Loucy (cell line): ENCODE measurements around the gene GNG8.

Source experiments
- H2AFZ ChIP-seq: fragments of 200-600 bp; sonication (generic); 2 replicates; pipeline ENCODE4 v1.6.0; 2016; ENCODE audit warnings: antibody characterized with exemption, mild to moderate bottlenecking, low read length, moderate library complexity
- H3F3A ChIP-seq: fragments of 200-600 bp; 2 replicates; pipeline ENCODE4 v1.6.0; 2016; ENCODE audit warnings: antibody characterized with exemption, low read depth, mild to moderate bottlenecking
- H3K27me3 ChIP-seq: fragments of 200-600 bp; sonication (generic); 2 replicates; pipeline ENCODE4 v1.6.1; 2014; ENCODE audit warnings: low read length, mild to moderate bottlenecking; ENCODE audit not compliant: insufficient read depth, poor library complexity, severe bottlenecking
- H3K36me3 ChIP-seq: fragments of 200-600 bp; sonication (generic); 2 replicates; pipeline ENCODE4 v1.6.1; 2016; ENCODE audit warnings: low read length; ENCODE audit not compliant: insufficient read depth
- H3K4me1 ChIP-seq: fragments of 200-600 bp; sonication (generic); 2 replicates; pipeline ENCODE4 v1.5.1; 2014; ENCODE audit warnings: low read length, mild to moderate bottlenecking; ENCODE audit not compliant: insufficient read depth, poor library complexity, severe bottlenecking
- H3K4me2 ChIP-seq: fragments of 200-600 bp; sonication (generic); 2 replicates; pipeline ENCODE4 v1.6.0; 2014; ENCODE audit warnings: antibody characterized with exemption, low read length, low read depth, mild to moderate bottlenecking; ENCODE audit not compliant: poor library complexity, severe bottlenecking
- H3K4me3 ChIP-seq: fragments of 200-600 bp; sonication (generic); 2 replicates; pipeline ENCODE4 v1.5.1; 2014; ENCODE audit warnings: low read length, mild to moderate bottlenecking, mixed read lengths; ENCODE audit not compliant: poor library complexity, severe bottlenecking
- H3K79me2 ChIP-seq: fragments of 200-600 bp; sonication (generic); 2 replicates; pipeline ENCODE4 v1.6.1; 2014; ENCODE audit warnings: low read length; ENCODE audit not compliant: insufficient read depth
- H3K9ac ChIP-seq: fragments of 200-600 bp; sonication (generic); 2 replicates; pipeline ENCODE4 v1.6.0; 2014; ENCODE audit warnings: mild to moderate bottlenecking, low read depth, low read length, moderate library complexity; ENCODE audit not compliant: poor library complexity, severe bottlenecking
- H3K9me2 ChIP-seq: fragments of 200-600 bp; sonication (generic); replicated peaks from 2 replicates; pipeline ENCODE4 v1.6.1; 2016; ENCODE audit warnings: low read depth, low read length, mixed read lengths
- H3K9me3 ChIP-seq: fragments of 200-600 bp; sonication (generic); 2 replicates; pipeline ENCODE4 v1.6.1; 2014; ENCODE audit warnings: mild to moderate bottlenecking, antibody characterized with exemption, low read length, low read depth; ENCODE audit not compliant: insufficient read depth
- H4K20me1 ChIP-seq: fragments of 200-600 bp; sonication (generic); 2 replicates; pipeline ENCODE4 v1.6.0; 2014; ENCODE audit warnings: antibody characterized with exemption, low read length, mild to moderate bottlenecking; ENCODE audit not compliant: insufficient read depth, poor library complexity, severe bottlenecking
- EZH2phosphoT487 ChIP-seq: fragments of 200-600 bp; IDR thresholded peaks from 2 replicates; pipeline ENCODE4 v1.6.1; 2018; ENCODE audit warnings: antibody characterized with exemption, mild to moderate bottlenecking, moderate library complexity, borderline replicate concordance
- TF ChIP-seq, protein P1 (sequence below): fragments of 200-600 bp; sonication (generic); conservative IDR thresholded peaks from 2 replicates; pipeline ENCODE4 v1.5.1; 2014; ENCODE audit warnings: mild to moderate bottlenecking, antibody characterized with exemption, low read length

Gene GNG8

DNA sequence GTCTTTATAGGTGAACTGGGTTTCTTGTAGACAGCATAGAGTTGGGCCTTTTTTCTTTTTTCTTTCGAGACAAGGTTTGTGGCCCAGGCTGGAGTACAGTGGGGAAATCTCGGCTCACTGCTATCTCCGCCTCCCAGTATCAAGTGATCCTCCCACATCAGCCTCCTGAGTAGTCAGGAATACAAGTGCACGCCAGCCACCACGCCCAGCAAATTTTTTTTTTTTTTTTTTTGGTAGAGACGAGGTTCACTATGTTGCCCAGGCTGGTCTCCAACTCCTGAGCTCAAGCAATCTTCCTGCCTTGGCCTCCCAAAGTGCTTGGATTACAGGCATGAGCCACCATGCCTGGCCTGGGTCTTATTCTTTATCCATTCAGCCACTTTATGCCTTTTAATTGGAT, 40.0 kb downstream of the GNG8 start:
- H3K4me3 ChIP-seq, result no peak overlapping the region

DNA sequence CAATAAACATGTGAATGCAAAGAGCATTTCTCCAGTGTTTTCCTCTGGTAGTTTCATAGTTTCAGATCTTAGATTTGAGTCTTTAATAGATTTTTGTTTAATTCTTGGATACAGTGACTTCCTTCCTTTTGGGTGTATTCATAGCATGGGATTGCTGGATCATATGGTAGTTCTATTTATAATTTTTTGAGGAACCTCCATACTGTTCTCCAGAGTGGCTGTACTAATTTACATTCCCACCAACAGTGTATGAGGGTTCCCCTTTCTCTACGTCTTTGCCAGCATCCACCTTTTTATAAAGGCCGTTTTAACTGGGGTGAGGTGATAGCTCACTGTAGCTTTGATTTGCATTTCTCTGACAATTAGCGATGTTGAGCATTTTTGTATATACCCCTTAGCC, 44.1 kb downstream of the GNG8 start:
- Histone ChIP-seq H3F3A (no peaks in the 10 kb centered on the region), H3K36me3 (no peaks in the 10 kb centered on the region), H4K20me1 (no peaks in the 10 kb centered on the region), H2AFZ (no peak overlapping the region), H3K4me1 (no peaks in the 10 kb centered on the region), H3K9me2 (no peaks in the 10 kb centered on the region), H3K27me3 (no peaks in the 10 kb centered on the region), H3K4me3 (no peak overlapping the region), H3K79me2 (no peaks in the 10 kb centered on the region), H3K4me2 (no peak overlapping the region), H3K9me3 (no peaks in the 10 kb centered on the region), H3K9ac (no peak overlapping the region)
- no peak for TF ChIP-seq EZH2phosphoT487
- TF ChIP-seq, protein P1, sequence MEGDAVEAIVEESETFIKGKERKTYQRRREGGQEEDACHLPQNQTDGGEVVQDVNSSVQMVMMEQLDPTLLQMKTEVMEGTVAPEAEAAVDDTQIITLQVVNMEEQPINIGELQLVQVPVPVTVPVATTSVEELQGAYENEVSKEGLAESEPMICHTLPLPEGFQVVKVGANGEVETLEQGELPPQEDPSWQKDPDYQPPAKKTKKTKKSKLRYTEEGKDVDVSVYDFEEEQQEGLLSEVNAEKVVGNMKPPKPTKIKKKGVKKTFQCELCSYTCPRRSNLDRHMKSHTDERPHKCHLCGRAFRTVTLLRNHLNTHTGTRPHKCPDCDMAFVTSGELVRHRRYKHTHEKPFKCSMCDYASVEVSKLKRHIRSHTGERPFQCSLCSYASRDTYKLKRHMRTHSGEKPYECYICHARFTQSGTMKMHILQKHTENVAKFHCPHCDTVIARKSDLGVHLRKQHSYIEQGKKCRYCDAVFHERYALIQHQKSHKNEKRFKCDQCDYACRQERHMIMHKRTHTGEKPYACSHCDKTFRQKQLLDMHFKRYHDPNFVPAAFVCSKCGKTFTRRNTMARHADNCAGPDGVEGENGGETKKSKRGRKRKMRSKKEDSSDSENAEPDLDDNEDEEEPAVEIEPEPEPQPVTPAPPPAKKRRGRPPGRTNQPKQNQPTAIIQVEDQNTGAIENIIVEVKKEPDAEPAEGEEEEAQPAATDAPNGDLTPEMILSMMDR, result no peak

More for the DNA sequence above, 40.0 kb downstream of the GNG8 start:
- Histone ChIP-seq H3K4me2 (no peak overlapping the region), H3K9me3 (no peaks in the 10 kb centered on the region), H3K79me2 (no peaks in the 10 kb centered on the region), H3F3A (no peaks in the 10 kb centered on the region), H3K9ac (no peak overlapping the region), H3K9me2 (no peaks in the 10 kb centered on the region), H2AFZ (no peak overlapping the region), H4K20me1 (no peaks in the 10 kb centered on the region), H3K36me3 (no peaks in the 10 kb centered on the region), H3K27me3 (no peaks in the 10 kb centered on the region), H3K4me1 (peaks cover 4% of the 10 kb centered on the region)
- TF ChIP-seq EZH2phosphoT487, result no peak
- TF ChIP-seq, protein P1, result no peak

DNA sequence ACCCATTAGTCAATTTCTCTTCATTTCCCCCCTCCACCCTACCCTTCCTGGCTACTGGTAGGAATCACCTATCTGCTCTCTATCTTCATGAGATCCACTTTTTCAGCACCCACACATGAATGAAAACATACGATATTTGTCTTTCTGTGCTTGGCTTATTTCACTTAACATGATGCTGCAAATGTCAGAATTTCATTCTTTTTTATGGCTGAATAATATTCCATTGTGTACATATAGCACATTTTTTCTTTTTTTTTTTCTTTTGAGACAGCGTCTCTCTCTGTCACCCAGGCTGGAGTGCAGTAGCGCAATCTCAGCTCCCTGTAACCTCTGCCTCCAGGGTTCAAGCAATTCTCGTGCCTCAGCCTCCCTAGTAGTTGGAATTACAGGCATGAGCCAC, 44.7 kb downstream of the GNG8 start:
- Histone ChIP-seq H3K9ac (no peak overlapping the region), H3F3A (no peaks in the 10 kb centered on the region), H3K4me2 (no peak overlapping the region), H3K4me3 (no peak overlapping the region), H3K9me3 (no peaks in the 10 kb centered on the region), H3K4me1 (no peaks in the 10 kb centered on the region), H3K27me3 (no peaks in the 10 kb centered on the region), H2AFZ (no peak overlapping the region), H4K20me1 (no peaks in the 10 kb centered on the region), H3K36me3 (no peaks in the 10 kb centered on the region), H3K79me2 (no peaks in the 10 kb centered on the region), H3K9me2 (no peaks in the 10 kb centered on the region)
- TF ChIP-seq, protein P1, result no peak
- TF ChIP-seq EZH2phosphoT487, result no peak
